Measurements from ENCODE around the gene HSD17B8. TPM values are rescaled to one million over a fixed set of nuclear protein-coding genes. Genes with fewer than 3 reads are reported as not detected.
A peak's percentile ranks its signal among the peaks of the same experiment; 100 is the strongest.

The HSD17B8 gene
- total RNA-seq (2014; rRNA removed; shearing (Covaris generic)), result 1.2 and 5.6 TPM in 2 replicates

- DNase-seq (ENCODE audit: low spot score), result peak; percentile 62
These were observed at the start of gene HSD17B8 for GRCh38 chr6:33204415-33205190. HSD17B8 (plus strand) TSS chr6:33204655; CDS start chr6:33204669, 14 bp downstream.

- DNase-seq (ENCODE audit: low spot score), result no peak
These were observed 47.9 kb upstream of the HSD17B8 start for GRCh38 chr6:33156561-33156960.

- no peak for DNase-seq (ENCODE audit: low spot score)
These were observed 47.5 kb upstream of the HSD17B8 start for GRCh38 chr6:33156964-33157363.

- no peak for DNase-seq (ENCODE audit: low spot score)
These were observed 44.4 kb upstream of the HSD17B8 start for GRCh38 chr6:33160096-33160495.

- DNase-seq (ENCODE audit: low spot score), result peak; percentile 95
These were observed 43.6 kb upstream of the HSD17B8 start for GRCh38 chr6:33160728-33161344.

- DNase-seq (ENCODE audit: low spot score), result peak; percentile 39
These were observed 42.8 kb upstream of the HSD17B8 start for GRCh38 chr6:33161354-33162331.

- no peak for DNase-seq (ENCODE audit: low spot score)
These were observed 40.9 kb upstream of the HSD17B8 start for GRCh38 chr6:33163540-33163939.

- DNase-seq (ENCODE audit: low spot score), result no peak
These were observed 40.3 kb upstream of the HSD17B8 start for GRCh38 chr6:33164176-33164575.

- no peak for DNase-seq (ENCODE audit: low spot score)
These were observed 39.6 kb upstream of the HSD17B8 start for GRCh38 chr6:33164665-33165373.

GRCh38 chr6:33165581-33166258 is 38.7 kb upstream of the HSD17B8 start:
- no peak for DNase-seq (ENCODE audit: low spot score)

- DNase-seq (ENCODE audit: low spot score), result no peak
These were observed 38.1 kb upstream of the HSD17B8 start for GRCh38 chr6:33166363-33166762.

- no peak for DNase-seq (ENCODE audit: low spot score)
These were observed 37.6 kb upstream of the HSD17B8 start for GRCh38 chr6:33166811-33167210.

GRCh38 chr6:33167374-33168283 is 36.8 kb upstream of the HSD17B8 start:
- DNase-seq (ENCODE audit: low spot score), result no peak

- DNase-seq (ENCODE audit: low spot score), result no peak
These were observed 36.2 kb upstream of the HSD17B8 start for GRCh38 chr6:33168284-33168601.

GRCh38 chr6:33168639-33169038 is 35.8 kb upstream of the HSD17B8 start:
- no peak for DNase-seq (ENCODE audit: low spot score)

GRCh38 chr6:33169291-33170175 is 34.9 kb upstream of the HSD17B8 start:
- DNase-seq (ENCODE audit: low spot score), result no peak

- DNase-seq (ENCODE audit: low spot score), result no peak
These were observed 34.1 kb upstream of the HSD17B8 start for GRCh38 chr6:33170176-33171015.

Measured in H4 (cell line).